Keratinocyte (primary cell): ENCODE measurements around the gene C16orf90.

Experiments used
- CTCF ChIP-seq, 3 experiments: IDR thresholded peaks in 1 of 3; conservative IDR thresholded peaks in 1 of 3; optimal IDR thresholded peaks in 1 of 3; 2 replicates in 2 of 3; 3 replicates in 1 of 3; pipeline versions ENCODE3 to v1.5.1; 2011; ENCODE audit warnings: low read length in 3 of 3, mild to moderate bottlenecking in 3 of 3, moderate library complexity in 2 of 3, control low read depth in 1 of 3, inconsistent platforms in 1 of 3; ENCODE audit not compliant: insufficient read depth in 2 of 3; ENCODE audit errors: extremely low read depth in 1 of 3
- EZH2 ChIP-seq: IDR thresholded peaks from one replicate; pipeline ENCODE4 v1.6.1; 2012; ENCODE audit warnings: inconsistent platforms, mild to moderate bottlenecking, low read length, moderate library complexity

- TF ChIP-seq CTCF (optimal IDR thresholded peaks at IDR 0.05 in 1 of 3, IDR thresholded peaks at IDR 0.05 in 1 of 3, conservative IDR thresholded peaks at IDR 0.05 in 1 of 3; ENCODE audit: extremely low read depth in 1 of 3, insufficient read depth in 2 of 3, low read length in 3 of 3), result no peak
- no peak for TF ChIP-seq EZH2
These were observed 30.7 kb upstream of the C16orf90 start for GRCh38 chr16:3525951-3526350.
